Muscle of back (tissue), 11 donors: ENCODE measurements around the gene E4F1. TPM values are rescaled to one million over a fixed set of nuclear protein-coding genes. Genes with fewer than 3 reads are reported as not detected.

ENCODE experiments used
- DNase-seq, 3 donors: peaks; one replicate each; pipeline versions ENCODE4 v3.0.0 to v3.0.0-alpha.2; 2013
- polyA plus RNA-seq, 10 donors: library from polyadenylated mRNA; unstranded; fragments of 120-200 nt; gene quantifications; one replicate each; pipeline ENCODE4 v1.2.1, GENCODE V29; 2013; ENCODE audit not compliant: insufficient read length in 10 of 10

Gene E4F1
- polyA plus RNA-seq, 10 donors, result 9.4 to 20.1 (median 12.8) TPM

DNA sequence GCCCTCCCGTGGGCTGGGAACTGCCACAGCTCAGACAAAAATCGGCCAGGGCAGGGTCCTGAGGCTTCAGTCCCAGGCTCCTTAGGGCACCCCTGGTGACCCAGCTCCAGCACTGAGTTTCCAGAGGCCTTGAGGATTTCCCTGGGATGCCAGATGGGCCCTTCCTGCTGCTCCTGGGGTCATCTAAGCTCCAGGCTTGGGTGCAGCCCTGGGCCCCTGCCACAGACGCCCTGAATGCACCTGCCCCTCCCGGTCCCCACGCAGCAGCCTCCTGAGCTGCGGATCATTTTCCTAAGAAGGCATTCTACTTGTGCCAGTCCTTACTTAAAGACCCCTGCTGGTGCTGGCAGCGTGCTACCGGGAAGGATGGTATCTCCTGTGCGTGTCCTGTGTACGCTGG, 50.5 kb downstream of the E4F1 start:
- DNase-seq, result no peak

- DNase-seq, result peak in 1 of 3 donors; percentile 23
These were observed 52.3 kb downstream of the E4F1 start for GRCh38 chr16:2275476-2276367.

GRCh38 chr16:2276368-2277195, 53.2 kb downstream of the E4F1 start:
- no peak for DNase-seq

GRCh38 chr16:2277466-2278271, 54.3 kb downstream of the E4F1 start:
- DNase-seq, result no peak

DNA sequence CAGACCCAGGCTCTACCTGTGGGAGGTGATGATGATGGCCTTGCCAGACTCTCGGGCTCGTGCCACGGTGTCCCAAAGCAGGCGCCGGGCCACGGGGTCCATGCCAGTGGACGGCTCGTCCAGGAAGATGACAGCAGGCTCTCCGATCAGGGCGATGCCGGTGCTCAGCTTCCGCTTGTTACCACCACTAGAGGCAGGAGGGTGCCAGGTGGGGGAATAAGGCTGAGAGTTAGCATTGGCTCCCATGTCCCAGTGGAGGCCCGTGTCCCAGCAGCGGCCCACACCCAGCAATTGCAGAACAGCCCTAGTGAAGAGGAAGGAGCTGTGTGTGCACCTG, 54.8 kb downstream of the E4F1 start:
- DNase-seq, result no peak

DNA sequence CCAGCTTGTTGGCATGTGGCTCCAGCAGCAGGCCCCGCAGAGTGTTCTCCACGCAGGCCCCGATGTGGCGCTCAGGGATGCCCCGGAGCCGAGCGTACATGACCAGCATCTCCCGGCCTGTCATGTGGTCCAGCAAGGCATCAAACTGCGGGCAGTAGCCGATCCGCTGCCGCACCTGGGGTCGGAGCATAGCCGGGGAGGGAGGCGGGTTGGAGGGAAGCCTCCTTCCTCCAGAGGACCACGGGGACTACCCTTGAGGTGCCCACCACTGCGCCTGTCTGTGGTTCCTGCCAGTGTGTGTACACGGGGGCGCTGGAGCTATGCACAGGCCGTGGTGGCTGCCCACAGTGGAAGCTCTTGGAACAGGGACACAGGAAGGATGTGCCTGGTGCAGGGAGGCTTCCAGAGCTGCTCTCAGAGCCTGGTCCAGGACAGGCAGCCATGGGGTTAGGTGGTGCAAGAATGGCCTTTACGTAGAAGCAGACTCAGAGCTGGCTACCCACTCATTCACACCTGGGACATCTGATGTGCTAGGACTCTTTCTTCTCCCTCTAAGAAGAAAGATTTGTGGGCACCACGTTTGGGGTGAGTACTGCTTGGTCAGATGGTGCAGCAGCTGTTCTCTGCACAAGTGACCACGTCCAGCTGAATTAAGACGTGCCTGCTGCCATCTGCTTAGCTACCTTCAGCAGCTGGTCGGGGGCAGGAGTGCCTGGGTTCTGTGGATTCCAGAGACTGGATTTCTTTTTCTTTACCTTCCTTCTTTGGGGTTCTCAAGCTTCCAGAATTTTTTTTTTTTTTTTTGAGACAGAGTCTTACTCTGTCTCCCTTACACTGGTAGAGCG, 55.8 kb downstream of the E4F1 start:
- no peak for DNase-seq

- no peak for DNase-seq
These were observed 57.1 kb downstream of the E4F1 start for GRCh38 chr16:2280461-2280860.

GRCh38 chr16:2280981-2281542, 57.7 kb downstream of the E4F1 start:
- no peak for DNase-seq

- no peak for DNase-seq
These were observed 58.9 kb downstream of the E4F1 start for GRCh38 chr16:2282262-2282661.

- DNase-seq, result no peak
These were observed 59.6 kb downstream of the E4F1 start for GRCh38 chr16:2282866-2283555.

DNA sequence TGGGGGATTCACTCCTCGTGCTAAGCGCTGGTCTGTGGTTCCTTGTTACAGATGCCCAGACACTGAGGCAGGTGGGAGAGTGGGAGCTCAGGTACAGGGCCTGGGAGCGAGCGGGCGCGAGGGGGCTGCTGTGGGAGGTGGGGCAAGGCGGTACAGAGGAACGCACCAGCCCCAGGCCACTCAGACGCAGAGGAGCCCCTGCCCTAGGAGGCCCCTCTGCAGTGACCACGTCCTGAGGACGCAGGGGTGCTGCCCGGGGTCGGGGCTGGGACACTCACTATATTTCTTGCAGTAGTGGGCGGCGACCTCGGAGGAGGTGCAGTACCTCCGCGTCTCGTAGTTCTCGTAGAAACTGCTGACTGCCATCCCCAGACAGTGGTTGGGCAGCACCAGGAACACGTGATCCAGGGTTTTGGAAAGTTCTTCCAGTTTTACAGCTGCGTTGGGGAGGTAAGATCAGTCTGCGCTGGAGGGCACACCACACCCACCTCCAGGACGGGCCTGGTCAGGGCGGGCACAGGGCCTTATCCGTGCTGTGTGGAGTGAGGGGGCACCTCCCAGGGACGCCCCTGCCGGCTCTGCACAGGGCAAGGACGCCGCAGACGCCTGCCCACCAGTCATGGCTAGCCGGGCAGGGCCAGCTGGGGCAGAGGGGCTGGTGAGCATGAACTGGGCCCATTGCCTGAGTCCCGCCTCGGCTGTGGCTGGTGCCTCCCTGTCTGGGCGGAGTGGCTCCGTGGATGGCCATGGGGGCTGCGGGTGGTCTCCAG, 60.8 kb downstream of the E4F1 start:
- DNase-seq, result no peak

GRCh38 chr16:2284797-2285576, 61.6 kb downstream of the E4F1 start:
- DNase-seq, result no peak

Other genes starting within 250 kb of the E4F1 start
- gene NOXO1, start 242.1 kb upstream of the E4F1 start, polyA plus RNA-seq, result 1 to 10 TPM in 4 of 10 donors, under 1 TPM in 6; 0.18 to 1.5 (median 0.77) TPM
- 10 to 100 TPM; 12.4 to 18.7 (median 15.5) TPM for gene GFER, start 239.4 kb upstream of the E4F1 start, polyA plus RNA-seq
- 1 to 10 TPM in 5 of 10 donors, under 1 TPM in 5; 0.46 to 2.1 (median 0.98) TPM for gene SYNGR3, start 233.6 kb upstream of the E4F1 start, polyA plus RNA-seq
- 10 to 100 TPM; 13.7 to 25.1 (median 18.8) TPM for gene ZNF598, start 213.8 kb upstream of the E4F1 start, polyA plus RNA-seq
- 1 to 10 TPM in 6 of 10 donors, under 1 TPM in 4; 0.59 to 4.1 (median 1.3) TPM for gene NPW, start 203.8 kb upstream of the E4F1 start, polyA plus RNA-seq
- 10 to 100 TPM; 28.3 to 62.6 (median 36.9) TPM for gene NHERF2, start 196.7 kb upstream of the E4F1 start, polyA plus RNA-seq
- 10 to 100 TPM in 5 of 10 donors, 1 to 10 TPM in 5; 7.4 to 16.9 (median 10.3) TPM for gene NTHL1, start 175.8 kb upstream of the E4F1 start, polyA plus RNA-seq
- 100 to 1,000 TPM in 1 of 10 donors, 10 to 100 TPM in 9; 62.2 to 104 (median 75.1) TPM for gene TSC2, start 175.6 kb upstream of the E4F1 start, polyA plus RNA-seq
- 100 to 1,000 TPM in 9 of 10 donors, 10 to 100 TPM in 1; 86.8 to 161 (median 120) TPM for gene PKD1, start 87.7 kb upstream of the E4F1 start, polyA plus RNA-seq
- 1 to 10 TPM in 3 of 10 donors, under 1 TPM in 7; 0.33 to 1.7 (median 0.53) TPM for gene RAB26, start 75.0 kb upstream of the E4F1 start, polyA plus RNA-seq
- gene TRAF7, start 67.8 kb upstream of the E4F1 start, polyA plus RNA-seq, result 10 to 100 TPM; 37.8 to 52.6 (median 44.7) TPM
- 1 to 10 TPM in 9 of 10 donors, under 1 TPM in 1; 0.94 to 2.7 (median 1.5) TPM for gene CASKIN1, start 27.0 kb upstream of the E4F1 start, polyA plus RNA-seq
- 10 to 100 TPM; 24.4 to 38.7 (median 30.7) TPM for gene MLST8, start 18.1 kb upstream of the E4F1 start, polyA plus RNA-seq
- gene BRICD5, start 12.7 kb upstream of the E4F1 start, polyA plus RNA-seq, result 1 to 10 TPM; 3.5 to 8.0 (median 5.4) TPM
- gene PGP, start 8.8 kb upstream of the E4F1 start, polyA plus RNA-seq, result 10 to 100 TPM; 11.2 to 15.4 (median 13.4) TPM
- 1 to 10 TPM in 2 of 10 donors, under 1 TPM in 8; 0.35 to 1.1 (median 0.71) TPM for gene DNASE1L2, start 12.9 kb downstream of the E4F1 start, polyA plus RNA-seq
- gene ECI1, start 28.0 kb downstream of the E4F1 start, polyA plus RNA-seq, result 10 to 100 TPM; 42.8 to 59.2 (median 49.0) TPM
- 100 to 1,000 TPM; 136 to 186 (median 165) TPM for gene RNPS1, start 44.5 kb downstream of the E4F1 start, polyA plus RNA-seq
- gene ABCA3, start 117.1 kb downstream of the E4F1 start, polyA plus RNA-seq, result 10 to 100 TPM; 12.5 to 18.8 (median 14.8) TPM
- gene CCNF, start 205.9 kb downstream of the E4F1 start, polyA plus RNA-seq, result 1 to 10 TPM; 4.8 to 9.7 (median 6.4) TPM
- 1 to 10 TPM; 2.7 to 7.5 (median 4.8) TPM for gene TEDC2, start 236.5 kb downstream of the E4F1 start, polyA plus RNA-seq
- 1 to 10 TPM; 1.7 to 2.9 (median 2.3) TPM for gene NTN3, start 247.7 kb downstream of the E4F1 start, polyA plus RNA-seq